NCI-H128 (cell line): Measurements from ENCODE around the gene RELA.
A peak's percentile ranks its signal among the peaks of the same experiment; 100 is the strongest.

Experiments
- DNase-seq: peaks from one replicate; lab custom pipeline; 2025; ENCODE audit not compliant: unreplicated experiment; lab: John Stamatoyannopoulos, UW

The RELA gene

DNA sequence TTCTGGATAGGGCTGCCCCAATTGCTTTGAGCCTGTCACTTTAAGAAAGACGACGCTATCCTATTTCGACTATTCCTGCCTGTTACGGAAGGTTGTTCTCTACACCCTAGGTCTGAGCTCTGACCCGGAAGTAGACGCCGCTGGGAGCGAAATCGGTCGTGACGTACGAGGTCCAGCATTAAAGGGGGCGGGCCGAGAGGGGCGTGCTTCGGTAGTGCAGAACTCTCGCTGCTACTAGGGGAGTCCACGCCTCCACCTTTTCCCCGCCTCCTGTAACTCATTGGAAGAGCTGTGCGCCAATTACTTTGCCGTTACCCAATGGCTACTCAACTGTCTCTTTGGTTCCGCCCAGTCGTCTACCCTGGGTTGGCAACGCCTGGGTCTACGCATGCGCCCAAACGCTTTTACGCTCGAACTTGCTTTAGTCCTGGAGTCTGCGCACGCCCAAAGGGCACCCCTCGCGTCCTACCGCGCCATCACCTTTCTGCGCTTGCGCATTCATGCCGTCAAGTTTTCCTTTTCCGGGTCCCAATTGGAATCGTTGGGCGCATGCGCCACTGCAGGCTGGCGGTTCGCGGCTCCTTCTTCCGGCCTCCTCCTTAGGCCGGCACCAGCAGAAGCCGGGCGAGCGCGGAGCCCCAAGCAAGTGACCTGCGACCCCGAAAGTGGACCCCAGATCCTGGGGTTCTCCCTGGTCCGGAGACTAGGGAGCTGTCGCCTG is 47.3 kb downstream of the RELA start, which contains the start of gene PCNX3:
TSS of gene PCNX3 (plus strand) at position 548 of the 721 bp plus-strand sequence. CDS start 536 bp downstream, outside the sequence.
- DNase-seq, result peak; percentile 100

DNA sequence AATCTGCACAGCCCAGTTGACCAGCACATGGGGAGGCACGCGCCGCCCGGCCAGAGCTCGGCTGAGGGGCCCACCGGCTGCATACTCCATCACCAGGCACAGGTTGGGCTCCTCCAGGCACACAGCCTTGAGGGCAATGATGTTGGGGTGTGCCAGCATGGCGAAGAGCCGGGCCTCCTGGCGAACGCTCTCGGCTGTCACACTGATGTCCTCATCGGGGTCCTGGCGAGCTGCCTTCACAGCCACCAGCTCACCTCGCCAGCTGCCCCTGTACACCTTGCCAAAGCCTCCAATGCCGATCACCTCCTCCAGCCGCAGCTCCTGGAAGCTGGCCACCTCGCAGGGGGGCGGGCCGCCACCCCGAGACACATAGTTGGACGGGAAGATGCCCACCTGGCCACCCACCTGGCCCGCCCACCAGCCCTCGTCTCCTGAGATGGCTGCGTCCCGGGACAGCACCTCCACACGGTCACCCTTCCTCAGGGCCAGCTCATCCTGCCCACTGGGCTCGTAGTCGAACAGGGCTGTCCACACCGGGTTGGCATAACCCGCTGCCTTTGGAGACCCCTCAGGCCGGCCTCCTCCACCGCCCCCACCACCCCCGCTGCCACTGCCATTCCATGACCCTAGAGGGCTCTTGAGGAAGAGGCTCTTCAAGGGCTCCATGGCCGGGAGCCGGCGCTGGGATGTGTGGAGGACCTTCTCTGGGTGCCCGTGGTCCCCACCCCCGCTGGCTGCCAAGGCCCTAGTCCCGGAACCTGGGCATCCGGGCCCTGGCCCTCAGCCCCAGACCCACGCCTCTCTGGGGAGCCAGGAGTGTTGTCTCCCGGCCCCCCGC is 49.4 kb downstream of the RELA start:
- DNase-seq, result no peak

- no peak for DNase-seq
Measured at GRCh38 chr11:65612691-65613090, 50.0 kb downstream of the RELA start.

- no peak for DNase-seq
Measured at GRCh38 chr11:65611758-65612603, 50.7 kb downstream of the RELA start.

GRCh38 chr11:65611028-65611757 is 51.5 kb downstream of the RELA start:
- DNase-seq, result no peak

- DNase-seq, result no peak
Measured at GRCh38 chr11:65610404-65610803, 52.3 kb downstream of the RELA start.

- no peak for DNase-seq
Measured at GRCh38 chr11:65609665-65610064, 53.1 kb downstream of the RELA start.

DNA sequence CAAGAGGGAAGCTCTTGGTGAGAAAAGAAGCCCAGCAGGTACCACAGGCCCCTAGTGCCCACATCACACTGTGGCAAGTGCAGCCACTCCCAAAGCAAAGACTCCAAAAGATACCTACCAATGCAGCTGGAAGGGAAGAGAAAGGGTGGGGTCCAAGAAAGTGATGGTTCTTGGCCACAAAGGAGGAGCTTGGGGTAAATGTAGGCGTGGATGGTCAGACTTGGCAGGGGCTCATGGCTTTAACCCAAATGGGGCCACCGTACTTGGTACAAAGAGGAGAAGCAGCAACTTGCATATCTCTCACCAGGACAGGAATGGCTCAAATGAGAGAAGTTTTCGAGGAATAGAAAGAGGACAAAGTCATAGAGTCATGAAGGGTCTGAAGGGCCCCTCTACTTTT is 53.5 kb downstream of the RELA start:
- DNase-seq, result no peak

DNA sequence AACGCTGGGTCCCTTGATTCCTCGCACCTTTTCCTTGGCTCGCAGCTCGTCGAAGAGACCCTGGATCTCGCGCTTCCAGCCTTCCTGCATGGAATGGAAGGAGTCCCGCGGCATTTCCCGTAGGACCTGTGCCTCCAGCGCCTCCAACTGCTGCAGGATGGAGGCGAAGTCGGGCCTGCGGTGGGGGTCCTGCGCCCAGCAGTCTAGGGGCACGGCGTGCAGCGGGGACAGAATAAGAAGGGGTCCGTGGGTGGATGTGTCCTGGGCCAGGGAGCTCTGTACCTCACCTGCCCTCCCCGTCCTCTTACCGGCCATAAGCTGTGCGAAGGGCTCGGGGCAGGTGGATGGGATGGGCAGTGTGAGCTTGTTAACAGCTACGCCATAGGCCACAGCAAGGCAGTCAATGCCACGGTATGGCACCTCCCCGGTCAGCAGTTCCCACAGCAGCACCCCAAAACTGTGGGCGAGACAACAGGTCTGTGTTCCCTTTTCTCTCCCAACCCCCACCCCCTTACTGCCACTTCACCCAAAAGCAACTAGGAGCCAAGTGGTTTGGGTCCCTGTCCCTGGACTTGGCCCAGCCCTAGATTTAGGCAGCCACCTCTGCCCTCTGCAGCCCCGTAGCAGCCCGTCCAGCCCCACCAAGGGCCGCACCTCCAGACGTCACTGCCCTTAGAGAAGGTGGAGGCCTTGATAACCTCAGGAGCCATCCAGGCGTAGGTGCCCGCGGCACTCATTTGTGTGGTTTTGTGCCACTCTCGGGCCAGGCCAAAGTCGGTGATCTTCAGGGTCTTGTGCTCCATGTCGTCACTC is 54.9 kb downstream of the RELA start:
- no peak for DNase-seq

DNA sequence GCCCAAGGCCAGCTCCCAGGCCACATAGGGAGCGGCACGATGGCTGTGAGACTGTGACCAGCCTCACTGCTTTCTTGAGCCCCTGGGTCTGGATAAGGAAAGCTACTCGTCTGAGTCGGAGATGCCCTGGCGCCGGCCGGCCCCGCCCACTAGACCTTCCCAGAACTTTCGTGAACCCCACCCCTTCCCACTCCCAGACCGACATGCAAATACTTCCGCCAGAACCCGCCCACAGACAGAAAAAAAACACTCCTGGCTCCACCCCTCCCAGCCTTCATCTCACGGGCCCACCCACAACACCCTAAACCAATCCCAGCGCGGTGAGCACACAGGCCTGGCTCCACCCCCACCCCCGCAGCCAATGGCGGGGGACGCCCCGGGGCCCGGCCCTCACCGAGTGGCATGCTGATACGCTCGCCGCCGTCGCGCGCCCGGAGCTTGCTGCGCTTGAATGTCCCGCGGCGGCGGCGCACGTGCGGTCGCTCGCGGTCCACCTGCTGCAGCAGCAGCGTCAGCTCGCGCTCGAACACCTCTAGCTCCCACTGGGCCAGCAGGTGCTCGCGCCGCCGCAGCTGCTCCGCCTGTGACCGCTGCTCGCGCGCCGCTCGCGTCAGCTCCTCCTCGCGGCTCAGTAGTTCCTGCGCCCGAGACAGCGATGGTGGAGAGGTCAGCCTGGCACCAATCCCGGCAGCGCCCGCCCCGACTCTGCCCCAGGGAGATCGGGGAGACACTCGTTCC is 55.7 kb downstream of the RELA start:
- DNase-seq, result no peak

- DNase-seq, result no peak
Measured at GRCh38 chr11:65604258-65604657, 58.5 kb downstream of the RELA start.
